Left cardiac atrium (tissue), 2 donors: ENCODE data around the gene CFAP157. TPM values are rescaled to one million over a fixed set of nuclear protein-coding genes. Genes with fewer than 3 reads are reported as not detected.

Source experiments
- total RNA-seq, 2 donors: library from RNA; stranded (reverse); fragmentation: NEBNext Ultra II Directional; extraction: Animal tissue kit (Norgen Biotek cat#: 25700); gene quantifications; one replicate each; pipeline ENCODE4 v1.2.1, GENCODE V29; 2021
- donor health status: DM: no; HTN: yes; CAD: no; lungs with severe emphysema.
- donor health status: DM: yes; HTN: yes; CAD: no.

CFAP157 gene
- total RNA-seq, 2 donors from 2014 or later, result not detected

Other genes with a start within 250 kb of the CFAP157 start
- gene STXBP1, start 94.7 kb upstream of the CFAP157 start, total RNA-seq, result 10 to 100 TPM; 40.4 to 41.5 TPM
- gene PTRH1, start 8.7 kb downstream of the CFAP157 start, total RNA-seq, result 10 to 100 TPM; 12.3 to 14.3 TPM
- under 1 TPM; 0.05 to 0.09 TPM for gene TTC16, start 9.1 kb downstream of the CFAP157 start, total RNA-seq
- 1 to 10 TPM; 5.1 TPM for gene TOR2A, start 28.3 kb downstream of the CFAP157 start, total RNA-seq
- 10 to 100 TPM; 18.4 to 21.5 TPM for gene SH2D3C, start 71.7 kb downstream of the CFAP157 start, total RNA-seq
- 10 to 100 TPM; 58.3 to 64.2 TPM for gene CDK9, start 79.0 kb downstream of the CFAP157 start, total RNA-seq
- gene FPGS, start 95.9 kb downstream of the CFAP157 start, total RNA-seq, result 10 to 100 TPM; 40.4 to 59.5 TPM
- 100 to 1,000 TPM; 132 to 392 TPM for gene ENG, start 147.7 kb downstream of the CFAP157 start, total RNA-seq
- gene AK1, start 170.7 kb downstream of the CFAP157 start, total RNA-seq, result 100 to 1,000 TPM; 593 to 626 TPM
- gene ST6GALNAC6, start 192.6 kb downstream of the CFAP157 start, total RNA-seq, result 10 to 100 TPM; 56.7 to 71.7 TPM
- 10 to 100 TPM; 35.8 to 49.9 TPM for gene ST6GALNAC4, start 210.1 kb downstream of the CFAP157 start, total RNA-seq
- gene PIP5KL1, start 223.8 kb downstream of the CFAP157 start, total RNA-seq, result under 1 TPM; 0.50 to 0.99 TPM
- 10 to 100 TPM; 14.7 to 18.3 TPM for gene DPM2, start 230.9 kb downstream of the CFAP157 start, total RNA-seq